Stimulated activated CD4-positive, alpha-beta T cell treated with anti-CD3 and anti-CD28 coated beads, TNF-alpha, amount 100 ng/mL, for 1 hour (primary cell): ENCODE results near the gene LEKR1.
"Not testable (repeated sequence)": the region's sequence is repeated elsewhere in the genome, so short reads cannot be mapped to it uniquely, and the experiment has no call there.

ENCODE experiments used
- DNase-seq, 3 donors: peaks; one replicate each; pipeline ENCODE4 v3.0.0-alpha.2; 2020; ENCODE audit warnings: low read depth in 3 of 3, low spot score in 1 of 3

Gene LEKR1

GRCh38 chr3:156902916-156903315, 76.8 kb downstream of the LEKR1 start:
- DNase-seq = no peak

GRCh38 chr3:156906275-156906674, 80.1 kb downstream of the LEKR1 start:
- no peak for DNase-seq

GRCh38 chr3:156908398-156908797, 82.2 kb downstream of the LEKR1 start:
- no peak for DNase-seq

- DNase-seq = no peak
These were observed 83.9 kb downstream of the LEKR1 start for GRCh38 chr3:156910022-156910421.

GRCh38 chr3:156910831-156911230, 84.7 kb downstream of the LEKR1 start:
- DNase-seq = not testable (repeated sequence)

GRCh38 chr3:156914300-156914699, 88.1 kb downstream of the LEKR1 start:
- not testable (repeated sequence) for DNase-seq

- DNase-seq = no peak
These were observed 89.2 kb downstream of the LEKR1 start for GRCh38 chr3:156915372-156915771.

GRCh38 chr3:156918746-156919145, 92.6 kb downstream of the LEKR1 start:
- no peak for DNase-seq

GRCh38 chr3:156919818-156920217, 93.7 kb downstream of the LEKR1 start:
- no peak for DNase-seq

- no peak for DNase-seq
These were observed 94.2 kb downstream of the LEKR1 start for GRCh38 chr3:156920399-156920798.

- no peak for DNase-seq
These were observed 97.2 kb downstream of the LEKR1 start for GRCh38 chr3:156923349-156923748.

GRCh38 chr3:156938724-156939123, 112.6 kb downstream of the LEKR1 start:
- DNase-seq = no peak

GRCh38 chr3:156939315-156939714, 113.2 kb downstream of the LEKR1 start:
- no peak for DNase-seq

GRCh38 chr3:156941311-156941710, 115.2 kb downstream of the LEKR1 start:
- no peak for DNase-seq

- DNase-seq = no peak
These were observed 122.5 kb downstream of the LEKR1 start for GRCh38 chr3:156948402-156949210.

- DNase-seq = no peak
These were observed 125.9 kb downstream of the LEKR1 start for GRCh38 chr3:156952011-156952410.

- no peak for DNase-seq
These were observed 131.6 kb downstream of the LEKR1 start for GRCh38 chr3:156957715-156958114.

GRCh38 chr3:156963096-156963495, 136.9 kb downstream of the LEKR1 start:
- no peak for DNase-seq

GRCh38 chr3:156964577-156964976, 138.4 kb downstream of the LEKR1 start:
- DNase-seq = no peak

- DNase-seq = not testable (repeated sequence)
These were observed 140.2 kb downstream of the LEKR1 start for GRCh38 chr3:156966349-156966748.

- DNase-seq = no peak
These were observed 147.8 kb downstream of the LEKR1 start for GRCh38 chr3:156973954-156974353.

GRCh38 chr3:156974931-156975330, 148.8 kb downstream of the LEKR1 start:
- DNase-seq = no peak

GRCh38 chr3:156975721-156976120, 149.6 kb downstream of the LEKR1 start:
- DNase-seq = no peak
